ELR (cell line): ENCODE measurements around the gene SETSIP.
"Not testable (repeated sequence)": the region's sequence is repeated elsewhere in the genome, so short reads cannot be mapped to it uniquely, and the experiment has no call there.

Experiments
- DNase-seq: peaks from one replicate; pipeline ENCODE4 v3.0.0-alpha.2; 2015; ENCODE audit warnings: low read depth

SETSIP gene

DNA sequence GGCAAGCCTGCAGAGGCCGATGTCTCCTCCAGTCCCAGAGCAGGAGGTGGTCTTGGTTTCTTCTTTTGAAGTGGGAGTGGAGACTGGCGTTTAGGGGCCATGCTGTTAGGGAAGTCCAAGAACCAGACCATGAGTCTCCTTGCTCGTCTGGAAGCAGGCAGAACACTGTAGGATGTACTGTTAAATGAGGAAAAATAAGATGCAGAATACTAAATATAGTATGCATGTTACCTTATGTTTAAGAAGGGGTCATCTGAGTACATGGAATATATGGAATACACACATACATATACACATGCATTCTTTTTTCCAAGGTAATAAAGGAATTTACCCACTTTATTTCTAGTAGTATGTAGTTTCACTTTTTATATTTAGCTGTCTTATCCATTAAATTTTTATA lies at the start of gene SETSIP:
TSS of gene SETSIP (minus strand) at position 101 of the 400 bp plus-strand sequence. CDS start at position 101, 0 bp downstream.
- DNase-seq: no peak

DNA sequence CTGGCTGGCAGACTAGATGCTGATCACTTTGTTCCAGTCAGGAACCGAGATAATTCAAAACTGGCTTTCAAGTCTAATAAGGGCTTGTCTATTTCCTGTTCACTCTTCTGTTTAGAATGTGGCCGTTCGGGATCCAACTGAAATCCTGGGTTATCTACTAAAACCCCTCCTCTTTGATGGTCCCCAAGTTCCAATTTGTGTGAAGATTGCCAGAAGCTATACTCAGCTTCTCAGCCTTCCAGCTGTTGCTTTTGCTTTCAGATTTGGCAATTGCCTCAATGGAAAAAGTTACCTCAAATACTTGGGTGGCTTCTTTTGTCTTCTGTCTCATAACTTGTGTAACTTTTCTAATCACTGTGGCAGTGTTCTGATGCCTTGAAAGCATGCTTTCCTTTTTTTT lies 48.7 kb upstream of the SETSIP start:
- DNase-seq: no peak

DNA sequence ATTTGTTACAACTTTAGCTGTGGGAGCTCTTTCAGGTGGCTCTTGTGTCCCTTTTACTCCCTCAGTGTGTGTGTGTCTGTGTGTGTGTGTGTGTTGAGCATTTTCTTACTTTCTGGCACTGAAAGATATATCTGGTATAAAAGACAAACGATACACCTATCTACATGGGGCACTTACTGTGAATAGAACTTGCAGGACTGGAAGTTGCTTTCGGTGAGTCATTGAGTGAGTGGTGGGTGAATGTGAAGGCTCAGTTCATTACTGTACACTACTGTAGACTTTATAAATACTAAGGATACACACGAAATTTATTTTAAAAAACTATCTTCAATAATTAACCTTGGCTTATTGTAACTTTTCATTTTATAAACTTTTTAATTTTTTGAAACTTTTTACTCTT lies 43.6 kb upstream of the SETSIP start:
- peak; percentile 77 for DNase-seq

GRCh38 chr1:92117526-92117925 lies 42.3 kb upstream of the SETSIP start:
- no peak for DNase-seq

- DNase-seq: no peak
These were observed 33.4 kb upstream of the SETSIP start for GRCh38 chr1:92108631-92109030.

DNA sequence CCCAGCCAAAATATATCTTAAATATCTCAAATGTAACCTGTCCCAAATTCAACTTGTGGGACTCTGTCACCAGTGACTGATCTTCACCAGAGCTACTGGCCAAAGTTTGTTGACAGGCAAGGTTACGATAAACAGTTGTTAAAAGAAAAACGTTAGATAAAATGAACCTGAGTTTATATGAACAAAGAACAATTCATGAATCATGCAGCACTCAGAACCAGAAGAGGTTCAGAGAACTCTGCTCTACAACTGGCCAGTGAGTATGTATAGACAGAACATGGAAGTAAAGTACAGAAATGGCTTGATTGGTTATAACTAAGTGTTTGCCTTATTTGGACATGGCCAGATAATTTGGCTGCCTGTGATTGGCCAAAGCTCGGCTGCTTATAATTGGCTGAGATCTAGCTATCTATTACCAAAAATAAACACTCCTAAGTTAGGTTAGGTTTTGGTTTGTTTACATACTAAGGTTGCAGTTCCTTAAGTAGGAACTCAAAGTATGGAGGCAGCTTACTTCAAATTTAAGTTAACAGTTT lies 30.4 kb upstream of the SETSIP start:
- DNase-seq: no peak

GRCh38 chr1:92096317-92096716 lies 21.1 kb upstream of the SETSIP start:
- DNase-seq: peak; percentile 50

DNA sequence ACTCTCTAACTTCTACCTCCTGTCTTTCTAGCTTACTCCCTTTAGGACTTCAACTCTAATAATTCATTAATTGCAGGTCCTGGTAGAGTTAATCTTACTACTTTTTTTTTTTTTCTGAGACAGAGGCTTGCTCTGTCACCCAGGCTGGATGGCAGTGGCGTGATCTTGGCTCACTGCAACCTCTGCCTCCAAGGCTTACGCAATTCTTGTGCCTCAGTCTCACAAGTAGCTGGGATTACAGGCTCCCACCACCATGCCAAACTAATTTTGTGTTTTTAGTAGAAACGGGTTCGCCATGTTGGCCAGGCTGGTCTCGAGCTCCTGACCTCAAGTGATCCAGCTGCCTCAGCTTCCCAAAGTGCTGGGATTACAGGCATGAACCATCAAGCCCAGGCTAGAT lies 20.7 kb upstream of the SETSIP start:
- DNase-seq: no peak

GRCh38 chr1:92094595-92094994 lies 19.4 kb upstream of the SETSIP start:
- DNase-seq: no peak

GRCh38 chr1:92094090-92094489 lies 18.9 kb upstream of the SETSIP start:
- no peak for DNase-seq

- no peak for DNase-seq
These were observed 16.4 kb upstream of the SETSIP start for GRCh38 chr1:92091625-92092024.

DNA sequence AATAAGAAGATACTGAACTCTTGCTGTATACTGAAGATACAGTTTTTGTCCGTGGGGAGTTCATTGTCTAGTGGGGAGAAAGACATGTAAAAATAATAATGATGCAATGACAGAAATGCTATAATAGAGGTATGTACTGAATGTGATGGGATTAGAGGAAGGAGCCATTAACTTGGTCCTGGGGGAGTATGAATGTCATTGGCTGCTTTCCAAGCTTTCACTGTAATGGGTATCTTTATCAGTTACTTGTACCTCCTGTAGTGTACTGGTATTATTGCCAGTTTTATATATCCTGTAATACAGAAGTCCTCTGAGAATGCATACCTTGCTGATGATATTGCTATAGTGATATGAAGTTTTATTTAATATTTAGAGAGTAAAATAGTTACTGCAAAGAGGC lies 12.3 kb upstream of the SETSIP start:
- no peak for DNase-seq

DNA sequence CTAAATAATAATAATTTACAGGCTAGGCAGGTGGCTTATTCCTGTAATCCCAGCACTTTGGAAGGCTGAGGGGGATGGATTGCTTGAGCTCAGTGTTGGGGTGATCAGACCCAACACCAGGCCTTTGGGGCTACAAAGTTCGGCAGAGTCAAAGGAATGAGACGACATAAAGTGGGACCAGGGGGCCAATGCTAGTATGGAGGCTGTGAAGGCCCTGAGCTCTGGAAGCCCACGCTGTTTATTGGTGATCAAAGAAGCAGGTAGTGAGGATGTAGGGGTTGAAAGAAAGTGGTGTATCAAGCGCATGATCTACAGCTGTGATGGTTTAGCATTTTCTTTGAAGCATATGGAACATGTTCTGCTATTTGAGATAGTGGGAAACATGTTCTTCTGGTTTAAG lies 10.5 kb upstream of the SETSIP start:
- DNase-seq: no peak

DNA sequence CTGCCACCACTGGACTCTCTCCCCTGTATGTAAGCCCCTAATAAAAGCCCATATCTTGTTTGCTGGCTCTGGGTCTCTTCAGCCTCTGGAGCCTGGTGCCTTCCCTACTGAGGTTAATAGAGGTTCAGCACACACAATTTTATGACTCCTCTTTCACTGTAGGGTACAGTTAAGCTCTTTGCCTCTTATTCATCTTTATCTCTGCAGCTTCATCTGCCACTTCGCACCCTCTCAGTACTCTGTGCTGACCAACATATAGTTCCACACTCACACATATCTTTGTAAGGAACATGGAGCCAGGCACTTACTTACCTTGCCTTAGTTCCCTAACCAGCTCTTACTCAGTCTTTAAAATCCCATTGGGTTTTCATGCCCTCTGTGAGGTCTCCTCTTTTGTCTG lies 9.4 kb upstream of the SETSIP start:
- no peak for DNase-seq

GRCh38 chr1:92081031-92081430 lies 5.8 kb upstream of the SETSIP start:
- no peak for DNase-seq

GRCh38 chr1:92080128-92080985 lies 5.1 kb upstream of the SETSIP start, which contains the start of gene BTBD8:
Gene BTBD8, plus strand, starts transcription at chr1:92080345. Its CDS starts 227 bp downstream, at chr1:92080572.
- peak; percentile 92 for DNase-seq

GRCh38 chr1:92079441-92079840 lies 4.2 kb upstream of the SETSIP start:
- DNase-seq: no peak

DNA sequence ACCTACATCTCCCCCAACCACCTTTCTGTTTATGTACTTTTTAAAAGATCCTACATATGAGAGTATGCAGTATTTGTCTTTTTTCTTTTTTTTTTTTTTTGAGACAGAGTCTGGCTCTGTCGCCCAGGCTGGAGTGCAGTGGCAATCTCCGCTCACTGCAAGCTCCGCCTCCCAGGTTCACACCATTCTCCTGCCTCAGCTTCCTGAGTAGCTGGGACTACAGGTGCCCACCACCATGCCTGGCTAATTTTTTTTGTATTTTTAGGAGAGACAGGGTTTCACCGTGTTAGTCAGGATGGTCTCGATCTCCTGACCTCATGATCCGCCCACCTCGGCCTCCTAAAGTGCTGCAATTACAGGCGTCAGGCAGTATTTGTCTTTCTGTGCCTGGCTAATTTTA lies 2.9 kb upstream of the SETSIP start:
- not testable (repeated sequence) for DNase-seq

- DNase-seq: no peak
These were observed 1.2 kb upstream of the SETSIP start for GRCh38 chr1:92076363-92076762.

DNA sequence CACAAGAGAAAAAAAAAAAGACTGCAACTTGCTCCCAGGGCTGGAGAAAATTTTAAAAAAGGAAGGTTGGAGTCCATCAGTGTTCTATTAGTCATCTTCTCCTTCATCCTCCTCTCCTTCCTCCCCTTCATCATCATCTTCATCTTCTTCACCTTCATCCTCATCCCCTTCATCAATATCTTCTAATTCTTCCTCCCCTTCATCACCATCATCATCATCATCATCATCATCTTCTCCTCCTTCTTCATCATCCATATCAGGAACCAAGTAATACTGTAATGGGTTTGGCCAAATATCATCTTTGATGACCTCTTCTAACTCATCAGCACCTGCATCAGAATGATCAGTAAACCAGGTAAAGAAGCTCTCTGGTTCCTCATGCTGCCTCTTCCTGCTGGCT lies 765 bp downstream of the SETSIP start:
- not testable (repeated sequence) for DNase-seq

DNA sequence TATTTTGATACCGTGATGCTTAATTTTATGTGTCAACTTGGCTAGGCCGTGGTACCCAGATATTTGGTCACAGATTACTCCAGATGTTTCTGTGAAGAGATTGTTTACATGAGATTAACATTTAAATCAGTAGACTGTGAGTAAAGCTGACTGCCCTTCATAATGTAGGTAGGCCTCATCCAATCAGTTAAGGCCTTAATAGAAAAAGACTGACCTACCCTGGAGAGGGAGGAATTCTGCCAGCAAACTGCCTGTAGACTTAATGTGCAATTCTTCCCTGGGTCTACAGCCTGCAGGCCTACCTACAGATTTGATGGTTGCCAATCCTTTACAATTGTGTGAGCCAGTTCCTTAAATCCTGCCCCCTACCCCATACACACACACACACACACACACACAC lies 4.3 kb downstream of the SETSIP start:
- DNase-seq: no peak

DNA sequence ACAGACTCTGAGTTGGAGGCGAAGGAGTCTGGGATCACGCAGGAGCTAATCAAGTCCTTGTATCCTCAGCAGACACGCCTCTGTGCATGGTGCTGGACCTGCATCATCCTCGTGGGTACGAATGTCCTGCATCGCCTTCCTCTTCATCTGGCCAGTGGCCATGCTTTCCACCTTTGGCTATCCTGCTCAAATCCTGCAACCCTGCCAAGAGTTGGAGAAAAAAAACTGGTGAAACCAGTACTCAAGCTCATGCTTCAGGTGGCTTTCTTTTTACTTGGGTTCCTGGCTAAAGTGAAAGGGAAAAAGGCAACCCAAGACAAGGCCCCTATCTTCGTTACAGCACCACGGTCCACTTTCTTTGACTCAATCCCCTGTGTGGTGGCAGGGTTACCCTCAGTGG lies 8.9 kb downstream of the SETSIP start:
- no peak for DNase-seq

GRCh38 chr1:92065042-92065441 lies 10.2 kb downstream of the SETSIP start:
- DNase-seq: peak; percentile 7

DNA sequence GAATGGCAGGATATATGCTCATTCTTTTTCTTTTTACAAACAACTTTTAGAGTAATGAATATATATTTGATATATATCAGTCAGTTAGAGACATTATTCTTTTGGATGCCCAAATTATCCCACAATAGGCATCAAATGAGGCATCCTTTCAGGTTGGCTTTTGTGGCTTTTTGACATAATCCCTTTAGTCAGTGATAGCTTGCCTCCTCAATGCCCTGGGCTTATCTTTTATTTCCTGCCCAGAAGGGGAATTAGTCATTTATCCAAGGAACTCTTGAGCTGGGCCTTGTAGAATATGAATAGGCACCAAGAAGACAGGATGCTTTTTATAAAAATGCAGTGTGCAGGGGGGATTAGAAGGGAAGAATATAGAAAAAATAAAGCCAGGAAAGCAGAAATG lies 23.3 kb downstream of the SETSIP start:
- peak; percentile 17 for DNase-seq
